Activated CD4-positive, alpha-beta T cell treated with anti-CD3 and anti-CD28 coated beads, Interleukin-2, amount 50 U/mL, for 1 hour (primary cell): Measurements from ENCODE around the gene ATP4B.

Experiments used
- DNase-seq: peaks from one replicate; pipeline ENCODE4 v3.0.0-alpha.2; 2020

ATP4B gene

GRCh38 chr13:113656003-113656588 is 1.9 kb downstream of the ATP4B start:
- no peak for DNase-seq

- no peak for DNase-seq
These were observed 2.5 kb downstream of the ATP4B start for GRCh38 chr13:113655346-113656002.

- no peak for DNase-seq
These were observed 3.2 kb downstream of the ATP4B start for GRCh38 chr13:113654591-113655345.

GRCh38 chr13:113654175-113654560 is 3.8 kb downstream of the ATP4B start:
- no peak for DNase-seq

DNA sequence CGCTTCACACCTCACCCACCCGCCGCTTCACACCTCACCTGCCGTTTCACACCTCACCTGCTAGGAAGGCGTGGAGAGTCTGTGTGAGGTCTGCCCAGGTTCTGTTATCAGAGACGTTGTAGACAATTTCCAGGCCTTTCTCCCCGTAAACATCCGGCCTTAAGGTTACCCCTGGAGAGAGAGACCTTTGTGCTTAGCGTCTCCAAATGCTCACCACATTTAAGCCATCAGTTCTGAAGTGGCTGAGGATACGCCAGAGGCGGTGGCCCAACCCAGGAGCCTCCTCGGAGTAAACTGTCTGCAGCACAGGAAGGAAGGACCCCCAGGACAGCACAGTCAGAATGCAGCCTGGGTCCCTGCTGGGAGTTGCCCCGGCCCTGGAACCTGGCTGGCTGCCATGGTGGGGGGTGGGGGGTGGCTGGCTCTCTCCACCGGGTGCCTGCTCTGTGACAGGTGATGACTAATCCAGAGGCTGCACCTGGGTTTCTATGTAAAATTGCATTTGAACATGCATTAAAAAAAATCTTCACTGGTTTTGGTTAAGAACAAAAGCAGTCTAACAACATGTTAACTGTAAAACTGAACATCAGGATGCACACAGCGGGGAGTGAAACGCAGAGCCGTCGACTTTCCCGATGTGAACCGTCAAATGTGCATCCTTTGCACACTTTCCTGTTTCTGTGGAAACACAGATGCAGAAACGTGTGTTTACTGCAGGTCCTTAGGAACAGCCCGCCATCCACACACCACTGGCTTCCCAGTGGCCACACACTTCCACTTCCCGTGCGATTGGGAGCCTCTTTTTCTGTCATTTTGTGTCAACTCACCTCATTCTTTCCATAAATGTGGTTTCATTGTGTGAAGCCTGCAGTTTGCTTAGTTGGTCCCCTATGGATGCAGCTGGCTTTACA is 4.5 kb downstream of the ATP4B start:
- no peak for DNase-seq

GRCh38 chr13:113652404-113653263 is 5.4 kb downstream of the ATP4B start:
- no peak for DNase-seq

GRCh38 chr13:113651511-113652403 is 6.2 kb downstream of the ATP4B start:
- DNase-seq: no peak

DNA sequence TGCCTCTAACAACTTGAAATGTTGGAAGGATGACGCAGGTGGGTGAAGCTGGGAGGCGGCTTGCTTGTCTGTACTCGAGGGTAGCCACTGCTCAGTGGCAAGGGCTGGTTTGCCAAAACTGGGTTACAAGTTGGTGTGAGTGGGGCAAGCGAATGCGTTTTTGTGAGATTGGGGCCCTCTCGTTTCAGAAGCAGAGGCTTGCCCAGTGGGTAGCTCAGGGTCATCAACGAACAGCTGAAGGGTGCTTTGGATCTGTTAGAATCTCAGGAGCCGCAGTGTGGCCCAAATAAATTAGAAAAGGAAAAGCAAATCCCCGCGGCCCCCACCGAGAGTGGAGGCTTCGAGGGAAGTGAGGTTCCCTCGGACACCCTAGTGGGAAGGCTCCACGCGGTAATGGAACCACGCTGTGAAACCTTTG is 7.3 kb downstream of the ATP4B start:
- no peak for DNase-seq

DNA sequence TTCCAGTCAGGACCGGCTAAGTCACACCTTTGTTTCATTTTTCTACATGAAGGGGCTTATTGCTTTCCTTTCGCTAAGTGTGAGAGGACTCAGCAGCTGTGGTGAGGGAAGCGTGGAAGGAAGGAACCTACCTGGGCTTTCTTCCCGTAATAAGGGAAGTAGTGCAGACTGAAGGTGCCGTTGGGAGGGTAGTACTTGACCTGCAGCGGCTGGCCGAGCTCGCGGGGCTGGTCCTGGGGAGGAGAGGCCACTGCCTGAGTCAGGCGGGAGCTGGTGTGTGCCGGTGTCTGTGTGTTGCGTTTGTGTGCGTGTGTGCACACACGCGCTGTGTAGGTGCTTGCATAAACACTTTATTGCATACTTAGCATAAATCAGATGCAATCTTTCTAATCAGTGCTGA is 7.7 kb downstream of the ATP4B start:
- no peak for DNase-seq

GRCh38 chr13:113649212-113649611 is 8.8 kb downstream of the ATP4B start:
- no peak for DNase-seq

DNA sequence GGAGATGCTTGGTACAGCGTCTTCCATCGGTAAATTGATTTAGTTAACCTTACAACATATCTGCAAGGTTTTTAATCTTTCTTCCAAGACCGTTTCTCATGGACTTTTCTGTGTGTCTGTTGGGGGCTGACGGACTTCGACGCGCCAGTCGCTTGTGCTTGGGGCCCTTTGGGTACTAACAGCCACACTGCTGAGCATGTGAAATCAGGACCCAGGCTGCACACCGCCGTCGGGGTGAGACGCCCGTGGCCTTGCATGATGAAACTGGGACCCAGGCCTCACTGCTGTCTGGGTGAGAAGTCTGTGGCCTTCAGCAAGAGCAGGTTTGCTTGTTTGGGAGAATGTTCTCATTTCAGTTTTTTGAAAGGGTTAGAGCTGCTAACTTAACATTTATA is 9.8 kb downstream of the ATP4B start:
- DNase-seq: no peak

DNA sequence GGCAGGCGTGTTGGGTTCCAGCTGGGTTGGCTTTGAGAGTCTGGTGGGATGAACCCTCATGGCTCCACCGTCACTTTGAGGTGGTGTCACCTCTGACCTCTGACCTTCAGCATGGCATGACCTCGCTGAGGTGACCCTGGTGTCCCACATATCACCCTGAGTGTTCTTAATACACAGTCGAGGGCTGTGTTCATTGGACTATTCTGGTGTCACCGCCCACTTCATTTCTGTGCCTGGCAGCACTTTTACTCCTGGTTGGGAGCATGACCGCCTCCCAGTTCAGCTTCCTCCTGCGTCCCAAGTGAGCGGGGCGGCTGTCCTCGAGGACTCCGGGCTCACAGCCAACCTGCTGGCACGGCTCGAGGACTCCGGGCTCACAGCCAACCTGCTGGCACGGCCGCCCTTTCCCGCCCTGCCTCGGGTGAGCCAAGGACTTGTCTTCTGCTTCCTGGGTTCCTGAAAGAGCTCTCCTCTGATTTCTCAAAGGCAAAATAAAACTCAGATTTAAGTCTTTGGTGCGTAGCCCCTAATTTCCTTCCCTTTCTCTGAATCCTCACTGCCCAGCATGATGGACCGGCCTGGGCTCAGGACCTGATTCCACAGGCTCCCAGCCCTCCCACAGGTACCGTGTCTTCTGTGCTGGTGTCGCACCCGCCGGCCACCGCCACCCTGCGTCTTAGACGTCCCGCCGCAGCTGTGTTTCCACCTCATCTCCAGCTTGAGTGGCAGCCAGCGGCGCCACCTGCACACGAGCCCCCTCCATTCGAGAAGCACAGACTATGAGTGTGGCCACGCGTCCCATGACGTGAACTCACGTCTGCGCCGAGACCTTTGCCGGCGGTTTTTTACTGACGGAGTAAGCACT is 10.4 kb downstream of the ATP4B start:
- DNase-seq: no peak

DNA sequence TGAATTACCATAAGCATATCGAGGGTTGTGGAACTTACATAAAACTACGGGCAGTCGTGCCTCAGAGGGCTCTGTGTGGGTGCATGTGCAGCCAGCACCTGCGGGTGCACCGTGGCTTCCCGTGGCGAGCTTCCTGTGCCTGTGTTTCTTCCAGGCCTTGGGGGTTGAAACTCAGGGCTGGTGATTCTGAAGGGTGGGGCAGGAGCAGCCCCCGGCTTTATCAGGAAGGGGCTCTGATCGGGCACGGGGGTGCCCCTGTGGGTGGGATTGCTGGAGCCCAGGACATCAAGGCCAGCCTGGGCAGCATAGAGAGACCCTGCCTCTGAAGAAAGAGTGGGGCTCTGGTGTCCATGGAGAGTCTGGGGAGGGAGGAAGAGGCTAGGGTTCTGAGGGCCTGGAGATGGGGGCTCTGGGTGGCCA is 11.1 kb downstream of the ATP4B start:
- DNase-seq: no peak

DNA sequence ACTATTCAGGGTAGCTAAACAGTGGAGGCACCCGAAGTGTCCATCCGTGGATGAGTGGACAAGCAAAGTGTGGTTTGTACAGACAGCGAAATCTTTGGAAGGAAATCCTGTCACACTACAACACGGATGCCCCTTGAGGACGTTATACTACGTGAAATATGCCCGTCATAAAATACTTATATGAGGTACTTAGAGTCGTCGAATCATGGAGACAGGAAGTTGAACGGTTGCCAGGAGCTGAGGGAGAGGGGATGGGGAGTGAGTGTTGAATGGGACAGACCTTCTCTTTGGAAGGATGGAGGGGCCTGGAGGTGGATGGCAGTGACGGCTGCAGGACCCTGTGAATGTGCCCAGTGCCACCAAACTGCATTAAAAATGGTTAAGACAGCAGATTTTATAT is 11.6 kb downstream of the ATP4B start:
- DNase-seq: no peak

- no peak for DNase-seq
These were observed 12.7 kb downstream of the ATP4B start for GRCh38 chr13:113645329-113645728.

- no peak for DNase-seq
These were observed 13.2 kb downstream of the ATP4B start for GRCh38 chr13:113644800-113645199.

- DNase-seq: no peak
These were observed 14.4 kb downstream of the ATP4B start for GRCh38 chr13:113643593-113643992.

DNA sequence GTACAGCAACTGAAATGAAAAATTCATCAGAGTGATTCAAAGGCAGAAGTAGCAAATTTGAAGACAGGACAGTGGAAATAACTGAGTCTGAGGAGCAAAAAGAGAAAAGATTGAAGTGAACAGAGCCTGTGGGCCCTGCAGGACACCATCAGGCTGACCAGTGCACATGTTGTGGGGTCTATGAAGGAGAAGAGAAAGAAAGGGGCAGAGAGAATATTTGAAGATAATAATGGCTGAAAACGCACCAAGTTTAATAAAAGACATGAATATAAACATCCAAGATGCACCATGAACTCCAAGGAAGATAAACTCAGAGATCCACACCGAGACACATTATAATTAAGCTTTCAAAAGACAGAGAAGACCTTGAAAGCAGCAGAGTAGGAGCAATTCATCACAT is 15.4 kb downstream of the ATP4B start:
- DNase-seq: no peak

DNA sequence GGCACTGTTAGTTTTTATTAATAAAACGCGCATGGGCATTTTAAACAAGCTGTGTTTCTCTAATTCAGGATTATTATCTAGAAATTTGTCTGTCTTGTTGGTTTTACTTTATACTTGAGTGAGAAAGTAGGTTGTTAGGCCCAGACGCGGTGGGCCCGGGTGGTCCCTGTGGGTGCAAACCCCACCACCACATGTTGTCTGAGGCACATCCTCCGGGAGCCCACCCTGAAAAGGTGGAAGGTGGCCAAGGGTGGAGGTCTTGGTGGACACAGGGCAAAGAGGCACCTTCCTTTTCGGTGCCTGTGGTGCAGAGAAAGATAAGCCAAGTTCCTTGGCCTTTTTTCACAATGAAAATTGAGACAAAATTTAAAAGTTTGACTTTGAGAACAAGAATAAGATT is 16.6 kb downstream of the ATP4B start:
- no peak for DNase-seq

DNA sequence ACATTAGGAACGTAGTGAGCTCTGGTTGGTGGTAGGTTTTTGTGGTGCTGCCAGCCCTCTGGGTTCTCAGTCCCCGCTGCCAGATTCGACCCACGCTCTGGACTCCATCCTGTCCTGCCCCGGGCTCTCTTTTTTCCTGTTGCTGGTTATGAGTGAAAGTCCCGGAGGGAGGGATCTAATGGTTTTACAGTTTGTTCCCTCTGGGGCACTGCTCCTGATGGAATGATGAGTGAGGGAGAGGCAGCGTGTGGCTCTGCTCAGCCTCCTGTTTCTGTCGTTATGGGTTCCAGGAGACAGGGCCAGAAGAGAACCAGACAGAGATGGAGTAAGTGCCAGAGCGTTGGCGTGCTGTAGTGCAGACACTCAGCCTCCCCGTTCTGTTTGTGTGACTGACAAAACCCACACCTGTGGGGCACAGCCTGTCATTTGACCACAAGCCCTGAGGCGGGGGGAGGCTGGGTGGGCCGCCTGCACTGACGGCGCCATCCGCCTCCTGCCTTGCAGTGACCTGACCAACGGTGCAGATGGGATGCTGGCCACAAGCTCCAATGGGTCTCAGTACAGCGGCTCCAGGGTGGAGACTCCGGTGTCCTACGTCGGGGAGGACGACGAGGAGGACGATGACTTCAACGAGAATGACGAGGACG is 18.3 kb downstream of the ATP4B start:
- DNase-seq: no peak
